CD4-positive, alpha-beta T cell treated with Interleukin-10 for 1 hour (primary cell): Measurements from ENCODE around the gene TP53TG3.
"Not testable (repeated sequence)": the region's sequence is repeated elsewhere in the genome, so short reads cannot be mapped to it uniquely, and the experiment has no call there.

Experiments
- DNase-seq: peaks from one replicate; pipeline ENCODE4 v3.0.0-alpha.2; 2020

Gene TP53TG3

GRCh38 chr16:32676065-32676464 lies at the start of gene TP53TG3:
Gene TP53TG3 (minus strand): TSS chr16:32676165. CDS start chr16:32676097, 68 bp downstream.
- not testable (repeated sequence) for DNase-seq

- DNase-seq, result not testable (repeated sequence)
These were observed 25.1 kb downstream of the TP53TG3 start for GRCh38 chr16:32650876-32651275.

- DNase-seq, result not testable (repeated sequence)
These were observed 28.4 kb downstream of the TP53TG3 start for GRCh38 chr16:32647562-32647961.

GRCh38 chr16:32646780-32647179 lies 29.2 kb downstream of the TP53TG3 start:
- DNase-seq, result not testable (repeated sequence)

- DNase-seq, result not testable (repeated sequence)
These were observed 29.8 kb downstream of the TP53TG3 start for GRCh38 chr16:32646177-32646576.

GRCh38 chr16:32645278-32645908 lies 30.6 kb downstream of the TP53TG3 start:
- not testable (repeated sequence) for DNase-seq

GRCh38 chr16:32644715-32645114 lies 31.2 kb downstream of the TP53TG3 start:
- DNase-seq, result not testable (repeated sequence)

- DNase-seq, result not testable (repeated sequence)
These were observed 38.4 kb downstream of the TP53TG3 start for GRCh38 chr16:32637614-32638013.

- not testable (repeated sequence) for DNase-seq
These were observed 43.9 kb downstream of the TP53TG3 start for GRCh38 chr16:32632096-32632495.
